ENCODE measurements around the gene ZMIZ1. TPM values are rescaled to one million over a fixed set of nuclear protein-coding genes. Genes with fewer than 3 reads are reported as not detected.

Gene ZMIZ1
- total RNA-seq, 1 experiment from 2014 or later, result 23.5 TPM

DNA sequence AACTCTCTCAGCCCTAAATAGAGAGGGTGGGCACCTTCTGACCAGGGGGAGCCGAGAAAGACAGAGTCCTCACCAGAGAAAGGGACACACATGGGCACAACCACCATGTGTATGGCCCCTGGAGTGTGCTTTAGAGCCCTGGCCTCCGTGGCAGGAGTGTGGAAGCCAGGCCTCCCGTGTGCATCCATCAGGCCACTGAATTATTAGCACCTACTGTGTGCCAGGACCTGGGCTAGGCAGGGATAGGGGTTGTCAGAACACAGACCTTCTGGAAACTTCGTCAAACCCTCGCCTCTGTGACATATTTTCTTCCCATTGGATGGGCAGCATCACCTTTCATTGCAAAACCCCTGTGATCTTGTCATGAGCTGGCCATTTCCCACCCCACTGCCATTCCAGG lies 78.5 kb downstream of the ZMIZ1 start:
- DNase-seq, result no peak
- Mint-ChIP-seq H3K4me1 (ENCODE audit: low read depth, unreplicated experiment) (peaks cover 53% of the 10 kb centered on the region), H3K36me3 (ENCODE audit: insufficient read depth, unreplicated experiment) (peaks cover 19% of the 10 kb centered on the region), H3K27ac (ENCODE audit: unreplicated experiment) (no peak overlapping the region), H3K27me3 (ENCODE audit: unreplicated experiment) (no peaks in the 10 kb centered on the region), H3K4me3 (ENCODE audit: low read depth, unreplicated experiment) (no peak overlapping the region), H3K9me3 (ENCODE audit: low read depth, unreplicated experiment) (no peaks in the 10 kb centered on the region)
- CTCF ChIA-PET, result interaction anchor here (1.5 kb wide), 1 partner anchor 15 kb away, joined by 5 read pairs; no protein-coding TSS in a partner anchor
- no TSS peak for BruUV-seq (replicated peaks)
- intact Hi-C loops (cut with micrococcal nuclease; ENCODE audit: unreplicated experiment), result no loop called here
- TF ChIP-seq, protein P1, sequence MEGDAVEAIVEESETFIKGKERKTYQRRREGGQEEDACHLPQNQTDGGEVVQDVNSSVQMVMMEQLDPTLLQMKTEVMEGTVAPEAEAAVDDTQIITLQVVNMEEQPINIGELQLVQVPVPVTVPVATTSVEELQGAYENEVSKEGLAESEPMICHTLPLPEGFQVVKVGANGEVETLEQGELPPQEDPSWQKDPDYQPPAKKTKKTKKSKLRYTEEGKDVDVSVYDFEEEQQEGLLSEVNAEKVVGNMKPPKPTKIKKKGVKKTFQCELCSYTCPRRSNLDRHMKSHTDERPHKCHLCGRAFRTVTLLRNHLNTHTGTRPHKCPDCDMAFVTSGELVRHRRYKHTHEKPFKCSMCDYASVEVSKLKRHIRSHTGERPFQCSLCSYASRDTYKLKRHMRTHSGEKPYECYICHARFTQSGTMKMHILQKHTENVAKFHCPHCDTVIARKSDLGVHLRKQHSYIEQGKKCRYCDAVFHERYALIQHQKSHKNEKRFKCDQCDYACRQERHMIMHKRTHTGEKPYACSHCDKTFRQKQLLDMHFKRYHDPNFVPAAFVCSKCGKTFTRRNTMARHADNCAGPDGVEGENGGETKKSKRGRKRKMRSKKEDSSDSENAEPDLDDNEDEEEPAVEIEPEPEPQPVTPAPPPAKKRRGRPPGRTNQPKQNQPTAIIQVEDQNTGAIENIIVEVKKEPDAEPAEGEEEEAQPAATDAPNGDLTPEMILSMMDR (IDR thresholded peaks at IDR 0.05; ENCODE audit: unreplicated experiment), result no peak

DNA sequence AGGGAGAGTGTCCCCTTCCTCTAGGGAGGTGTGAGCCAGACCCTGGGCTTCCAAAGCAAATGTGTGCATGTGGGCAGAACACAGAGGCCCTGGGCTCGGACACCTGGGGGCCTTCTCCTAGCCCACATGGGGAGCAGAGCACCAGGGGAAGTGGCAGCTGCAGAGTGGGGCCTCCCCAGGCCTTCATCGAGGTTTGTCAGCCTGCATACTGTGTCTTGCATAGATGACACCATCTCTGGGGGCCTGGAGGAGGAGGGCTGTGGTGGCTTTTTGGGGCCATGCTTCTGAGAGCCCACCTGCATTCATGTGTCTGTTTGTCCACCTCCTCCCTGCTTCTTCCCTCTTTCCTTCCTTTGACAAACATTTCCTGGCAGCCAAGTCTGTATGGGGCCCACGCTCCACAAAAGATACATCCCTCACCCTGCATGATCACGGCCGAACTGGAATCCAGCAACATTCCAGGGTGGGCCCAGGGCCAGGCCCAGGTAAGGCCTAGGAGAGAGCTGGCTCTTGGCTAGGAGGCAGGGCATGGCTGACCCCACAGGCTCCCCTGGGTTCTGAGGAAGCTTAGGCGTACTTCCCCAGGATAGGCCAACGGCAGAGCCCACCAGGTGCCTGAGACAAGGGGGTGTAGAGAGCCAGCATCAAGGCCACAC lies 79.2 kb downstream of the ZMIZ1 start:
- CTCF ChIA-PET, result interaction anchor here (1.5 kb wide), 1 partner anchor 16 kb away, joined by 5 read pairs; no protein-coding TSS in a partner anchor
- TF ChIP-seq, protein P1 (IDR thresholded peaks at IDR 0.05; ENCODE audit: unreplicated experiment), result no peak
- DNase-seq, result no peak
- H3K9me3 Mint-ChIP-seq (ENCODE audit: low read depth, unreplicated experiment), result no peaks in the 10 kb centered on the region
- H3K27me3 Mint-ChIP-seq (ENCODE audit: unreplicated experiment), result no peaks in the 10 kb centered on the region
- H3K4me3 Mint-ChIP-seq (ENCODE audit: low read depth, unreplicated experiment), result no peak overlapping the region
- H3K4me1 Mint-ChIP-seq (ENCODE audit: low read depth, unreplicated experiment), result peaks cover 58% of the 10 kb centered on the region
- H3K27ac Mint-ChIP-seq (ENCODE audit: unreplicated experiment), result peak overlapping the region; percentile 46
- peaks cover 17% of the 10 kb centered on the region for H3K36me3 Mint-ChIP-seq (ENCODE audit: insufficient read depth, unreplicated experiment)
- intact Hi-C loops (cut with micrococcal nuclease; ENCODE audit: unreplicated experiment), result no loop called here
- no TSS peak for BruUV-seq (replicated peaks)

DNA sequence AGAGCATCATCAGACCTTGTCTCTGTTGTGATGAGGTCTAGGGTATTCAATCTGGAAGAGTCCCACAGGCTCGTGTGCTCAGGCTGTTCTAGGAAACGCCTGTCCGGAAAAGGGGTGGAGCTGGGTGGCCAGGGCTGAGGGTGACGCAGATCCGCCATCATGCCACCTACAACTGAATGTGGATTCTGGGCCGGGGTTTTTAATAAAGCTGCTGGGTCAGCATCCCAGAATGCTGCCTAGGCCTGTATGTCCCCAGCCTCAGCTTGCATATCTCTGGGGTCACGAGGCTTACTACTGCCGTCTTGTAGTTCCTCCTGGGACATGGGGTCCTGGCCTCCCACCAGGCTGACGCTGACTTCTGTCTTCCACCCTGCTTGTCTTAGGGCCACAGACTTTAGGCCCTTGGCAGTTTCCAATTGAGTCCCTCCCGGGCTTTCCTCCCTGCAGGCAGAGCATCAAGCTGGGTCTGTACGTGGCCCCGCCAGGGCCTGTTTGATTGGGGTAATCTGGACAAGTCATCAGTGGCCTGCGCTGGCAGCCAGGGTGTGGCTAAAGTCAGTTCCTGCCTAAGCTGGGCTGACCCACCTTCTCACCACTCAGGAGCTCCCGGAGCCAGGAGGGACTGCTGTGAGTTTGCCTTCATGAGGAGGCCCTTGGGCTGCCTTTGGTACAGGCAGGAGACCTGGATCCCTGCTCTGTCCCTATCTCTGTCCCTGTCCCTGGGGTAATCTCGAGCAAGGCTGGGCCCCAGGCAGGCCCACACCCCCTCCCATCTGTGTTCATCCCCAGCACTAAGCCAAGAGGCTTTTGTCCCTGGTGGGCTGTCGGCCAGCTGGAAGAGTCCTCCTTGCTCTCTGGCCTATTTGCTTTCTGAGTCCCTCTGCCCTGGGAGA lies 79.9 kb downstream of the ZMIZ1 start:
- no peaks in the 10 kb centered on the region for H3K9me3 Mint-ChIP-seq (ENCODE audit: low read depth, unreplicated experiment)

DNA sequence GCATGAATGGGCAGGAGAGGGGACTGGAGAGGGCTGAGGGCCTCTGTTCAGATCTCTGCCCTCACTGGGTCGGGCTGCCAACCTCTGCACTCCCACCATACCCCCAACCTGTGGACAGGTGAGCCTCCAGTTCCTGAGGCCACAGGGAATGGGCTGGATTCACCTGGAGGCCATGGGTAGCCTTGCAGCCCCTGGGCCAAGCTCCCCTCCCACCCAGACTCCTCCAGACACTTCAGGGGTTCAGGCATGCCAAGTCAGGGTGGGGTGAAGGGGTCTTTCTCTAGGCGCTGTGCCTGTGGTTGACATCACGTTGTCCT lies 80.5 kb downstream of the ZMIZ1 start:
- Mint-ChIP-seq H3K4me1 (ENCODE audit: low read depth, unreplicated experiment) (peaks cover 58% of the 10 kb centered on the region), H3K27ac (ENCODE audit: unreplicated experiment) (no peak overlapping the region), H3K4me3 (ENCODE audit: low read depth, unreplicated experiment) (no peak overlapping the region), H3K9me3 (ENCODE audit: low read depth, unreplicated experiment) (no peaks in the 10 kb centered on the region), H3K36me3 (ENCODE audit: insufficient read depth, unreplicated experiment) (peaks cover 15% of the 10 kb centered on the region), H3K27me3 (ENCODE audit: unreplicated experiment) (no peaks in the 10 kb centered on the region)
- CTCF ChIA-PET, result interaction anchor here (0.9 to 1.6 kb wide), 5 partner anchors 8 to 544 kb away, joined by 3 to 6 read pairs (median 4); no protein-coding TSS in a partner anchor
- no peak for DNase-seq
- TF ChIP-seq, protein P1 (IDR thresholded peaks at IDR 0.05; ENCODE audit: unreplicated experiment), result no peak
- intact Hi-C loops (cut with micrococcal nuclease; ENCODE audit: unreplicated experiment), result no loop called here
- no TSS peak for BruUV-seq (replicated peaks)

More for the DNA sequence above, 79.9 kb downstream of the ZMIZ1 start:
- Mint-ChIP-seq H3K27ac (ENCODE audit: unreplicated experiment) (peak overlapping the region; percentile 46), H3K36me3 (ENCODE audit: insufficient read depth, unreplicated experiment) (peaks cover 15% of the 10 kb centered on the region), H3K27me3 (ENCODE audit: unreplicated experiment) (no peaks in the 10 kb centered on the region), H3K4me3 (ENCODE audit: low read depth, unreplicated experiment) (no peak overlapping the region), H3K4me1 (ENCODE audit: low read depth, unreplicated experiment) (peaks cover 58% of the 10 kb centered on the region)
- TF ChIP-seq, protein P1 (IDR thresholded peaks at IDR 0.05; ENCODE audit: unreplicated experiment), result no peak
- DNase-seq, result peak; percentile 44
- no TSS peak for BruUV-seq (replicated peaks)
- intact Hi-C loops (cut with micrococcal nuclease; ENCODE audit: unreplicated experiment), result no loop called here
- CTCF ChIA-PET, result interaction anchor here (0.9 to 1.6 kb wide), 5 partner anchors 9 to 543 kb away, joined by 3 to 6 read pairs (median 4); no protein-coding TSS in a partner anchor

All from Calu3 (cell line).